HCEC 1CT (cell line): ENCODE data around the gene TBC1D22A.

Experiments
- DNase-seq: peaks from one replicate; pipeline ENCODE4 v3.0.0-alpha.2; 2017

The TBC1D22A gene

DNA sequence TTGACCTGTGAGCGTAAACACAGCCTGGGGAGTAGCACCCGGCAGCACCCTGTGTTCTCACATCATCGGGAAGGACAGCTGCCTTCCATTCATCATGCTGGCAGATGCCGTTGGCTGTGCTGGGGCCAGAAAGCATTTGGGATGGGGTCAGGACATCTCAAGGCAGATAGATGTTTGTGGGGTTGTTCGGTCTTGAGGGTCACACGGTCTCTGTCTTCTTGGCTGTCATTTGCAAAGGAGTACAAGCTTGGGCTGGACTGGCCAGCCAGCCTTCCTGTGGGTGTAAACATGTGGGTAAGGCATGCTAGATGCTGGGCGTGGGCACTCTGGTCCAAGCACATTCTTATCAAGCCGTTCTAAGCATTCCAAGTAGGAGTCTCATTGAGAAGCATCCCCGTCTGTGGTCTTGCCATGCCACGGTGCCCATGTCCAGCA, 81.4 kb downstream of the TBC1D22A start:
- no peak for DNase-seq

DNA sequence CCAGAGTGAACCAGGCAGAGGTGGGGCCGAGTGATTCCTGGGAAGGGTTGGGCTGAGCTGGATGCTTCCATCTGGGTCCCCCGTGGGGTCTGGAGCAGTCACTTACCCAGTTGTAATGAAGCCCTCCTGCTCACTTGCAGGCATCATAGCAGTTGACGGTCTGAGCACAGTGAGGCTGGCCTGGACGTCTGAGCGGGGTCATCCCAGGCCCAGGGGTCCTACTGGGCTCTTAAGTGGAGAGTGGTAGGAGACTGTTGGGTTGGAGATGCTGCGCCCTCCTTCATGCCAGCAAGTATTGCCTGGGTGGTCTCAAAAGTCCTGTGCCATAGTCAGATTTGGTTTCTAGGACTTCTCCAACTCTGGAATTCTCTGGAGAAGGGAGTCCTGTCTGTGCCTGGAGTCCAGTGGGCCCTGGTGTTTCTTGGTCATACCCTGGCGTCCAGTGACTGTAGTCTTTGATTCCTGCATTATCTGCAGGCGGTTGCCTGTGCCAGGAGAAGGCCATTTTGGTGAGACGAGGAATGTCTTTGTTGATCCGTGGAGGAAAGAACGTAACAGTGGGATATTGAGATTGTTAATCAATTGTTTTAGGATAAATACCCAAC, 82.3 kb downstream of the TBC1D22A start:
- DNase-seq = no peak

DNA sequence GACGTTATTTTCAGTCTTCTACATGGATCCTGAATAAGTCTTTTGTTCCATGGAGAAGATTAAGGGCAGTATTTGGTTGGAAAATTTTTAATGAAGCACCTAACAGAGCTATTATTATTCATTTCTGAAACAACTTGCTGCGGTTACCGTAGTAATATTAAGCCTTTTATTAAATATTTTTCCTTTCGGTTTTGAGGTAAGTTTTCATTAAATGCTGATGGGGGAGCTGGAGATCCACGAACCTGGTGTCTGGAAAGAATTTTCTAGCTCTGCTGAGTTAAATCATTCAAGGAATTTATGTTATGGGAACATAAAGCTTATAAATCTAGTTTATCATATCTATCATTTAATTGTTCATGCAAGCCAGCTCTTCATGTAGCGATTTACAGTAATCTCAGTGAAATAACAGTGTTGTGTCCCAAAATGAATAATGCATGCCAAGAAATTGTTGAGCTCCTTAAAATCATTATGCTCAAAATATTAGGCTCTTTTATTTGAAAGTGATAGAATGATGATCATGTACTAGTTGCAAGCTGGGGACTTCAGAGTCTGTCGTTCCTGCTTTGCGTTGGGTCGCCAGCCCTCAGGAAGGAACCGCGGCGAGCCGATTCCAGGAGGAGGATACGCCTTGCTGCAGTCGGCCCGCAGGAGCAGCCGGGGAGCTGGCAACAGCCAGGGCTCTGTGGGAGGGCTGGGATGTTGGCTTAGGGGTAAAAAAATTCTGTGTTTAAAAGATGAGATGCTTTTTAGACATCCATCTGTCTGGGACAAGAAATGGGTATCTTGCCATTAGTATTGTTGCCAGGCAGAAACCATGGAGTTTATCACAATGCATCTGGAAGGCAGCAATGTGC, 83.1 kb downstream of the TBC1D22A start:
- DNase-seq = peak; percentile 38

DNA sequence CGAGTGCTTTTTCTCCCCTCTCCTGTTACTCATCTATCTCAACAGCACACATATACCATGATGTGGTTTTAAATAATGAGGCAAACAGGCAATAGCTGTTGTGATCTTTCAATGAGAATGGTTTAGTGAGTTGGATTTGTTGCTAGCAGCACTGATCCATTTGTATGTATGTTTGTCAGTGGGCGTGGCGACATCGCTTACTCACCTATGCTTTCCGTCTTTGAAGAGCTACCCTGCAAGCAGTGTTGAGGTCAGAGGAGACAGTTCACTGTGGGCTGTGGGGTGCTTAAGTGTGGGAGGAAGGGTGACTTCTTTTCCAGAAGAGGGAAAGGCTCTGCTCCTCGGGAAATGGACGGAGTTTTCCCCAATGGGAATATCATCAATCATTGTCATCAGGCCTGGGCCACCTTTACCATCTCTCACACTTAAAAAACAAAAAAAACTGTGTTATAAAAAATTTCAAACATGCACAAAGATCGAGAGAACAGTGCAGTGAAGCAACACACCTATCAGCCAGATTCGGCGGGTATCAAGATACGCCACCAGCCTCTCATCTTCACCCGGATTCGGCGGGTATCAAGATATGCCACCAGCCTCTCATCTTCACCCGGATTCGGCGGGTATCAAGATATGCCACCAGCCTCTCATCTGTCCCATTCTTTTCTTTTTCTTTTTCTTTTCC, 83.8 kb downstream of the TBC1D22A start:
- peak; percentile 18 for DNase-seq

DNA sequence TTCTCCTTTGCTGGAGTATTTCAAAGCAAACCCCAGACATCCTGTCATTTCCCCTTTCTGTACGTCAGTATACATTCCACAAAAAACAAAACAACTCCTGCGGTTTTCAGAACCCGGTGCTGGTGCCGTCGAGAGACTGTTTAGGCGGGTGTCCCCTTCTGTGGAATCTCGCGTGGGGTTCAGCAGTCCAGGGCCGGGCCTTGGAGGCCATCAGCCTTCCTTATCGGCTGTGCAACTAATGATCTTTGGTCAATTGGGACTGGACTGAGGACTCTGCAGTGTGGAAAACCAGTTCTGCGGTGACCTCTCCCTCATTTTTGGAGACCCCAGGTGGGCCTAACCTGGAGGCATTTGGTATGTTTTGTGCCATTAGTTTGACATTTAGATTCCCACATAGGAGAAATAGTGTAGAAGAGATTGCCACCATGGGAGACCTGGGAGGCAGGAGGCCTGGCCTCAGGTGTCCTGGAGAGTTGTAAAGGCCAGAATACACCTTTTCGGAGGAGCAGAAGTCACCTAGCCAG, 84.4 kb downstream of the TBC1D22A start:
- no peak for DNase-seq

DNA sequence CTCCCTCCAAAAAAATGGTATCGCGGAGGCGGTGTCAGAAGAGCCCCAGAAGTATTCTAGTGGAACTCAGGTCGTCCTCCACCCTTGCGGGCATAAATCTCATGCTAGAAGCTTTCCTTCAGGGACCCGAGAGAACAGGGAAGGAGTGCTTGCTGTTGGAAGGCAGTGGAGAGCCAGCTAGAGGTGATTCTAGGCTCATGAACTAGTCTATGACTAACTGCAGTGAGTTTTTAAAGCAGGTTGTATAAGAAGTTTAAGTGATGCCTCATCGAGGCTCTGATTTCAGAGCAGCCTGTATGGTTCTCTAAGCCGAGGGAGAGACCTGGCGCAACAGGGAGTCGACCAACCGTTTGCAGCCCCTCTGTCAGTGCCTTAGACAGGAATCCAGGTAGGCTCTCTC, 85.7 kb downstream of the TBC1D22A start:
- no peak for DNase-seq

DNA sequence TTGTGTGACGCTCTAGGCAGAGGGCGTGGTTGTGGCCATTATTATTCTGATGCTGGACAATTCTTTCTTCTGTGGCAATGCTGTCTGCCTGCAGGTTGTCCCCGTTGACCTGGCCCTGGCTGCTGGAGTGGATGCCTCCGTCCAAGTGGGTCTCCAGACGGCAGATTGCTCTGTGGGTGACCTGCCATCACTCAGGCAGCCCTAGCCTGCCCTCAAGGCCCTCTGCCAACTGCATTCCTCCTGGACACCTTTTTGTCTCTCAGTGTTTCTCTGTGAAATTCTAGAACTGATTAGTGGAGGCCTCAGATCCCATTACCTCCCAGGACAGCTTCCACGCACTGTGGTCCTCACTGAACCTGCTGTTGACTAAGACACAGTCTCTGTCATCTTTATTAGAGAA, 86.7 kb downstream of the TBC1D22A start:
- no peak for DNase-seq

DNA sequence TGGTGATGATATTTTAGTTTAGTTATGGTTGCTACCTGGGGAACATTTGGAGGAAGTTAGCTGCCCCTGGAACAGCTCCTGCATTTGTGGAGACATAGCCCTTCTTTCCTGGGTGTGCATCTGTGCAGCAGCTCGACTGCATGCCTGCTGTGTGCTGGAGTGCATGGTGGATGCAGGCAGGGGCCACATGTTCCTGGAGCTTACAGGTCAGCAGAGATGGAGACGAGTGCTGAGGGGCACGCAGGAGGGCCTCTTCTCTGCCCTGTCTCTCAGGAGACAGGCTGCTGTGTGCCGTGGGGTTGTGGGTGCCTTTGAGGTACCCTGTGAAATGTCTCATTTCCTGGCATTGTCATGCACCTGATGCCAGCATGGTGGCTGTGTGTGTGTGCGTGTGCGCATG, 87.5 kb downstream of the TBC1D22A start:
- no peak for DNase-seq

DNA sequence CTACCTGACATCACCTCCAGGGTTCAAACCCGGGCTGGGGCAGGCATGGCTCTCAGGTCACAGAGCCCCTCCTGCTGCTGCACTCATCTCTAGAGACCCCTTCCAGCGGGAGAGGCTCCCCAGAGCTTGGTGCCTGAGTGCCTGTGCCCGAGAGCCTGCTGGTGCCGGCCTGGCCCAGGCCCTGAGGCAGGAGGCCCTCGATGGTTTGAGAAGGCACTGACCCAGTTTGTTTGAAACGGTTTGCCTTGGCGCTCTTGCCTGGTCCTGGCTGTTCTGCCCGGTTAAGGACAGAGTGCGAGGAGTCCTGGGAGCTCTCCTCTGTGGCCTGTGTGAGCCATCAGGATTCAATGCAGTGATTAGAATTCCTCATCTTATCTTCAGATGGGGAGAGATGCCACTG, 88.9 kb downstream of the TBC1D22A start:
- DNase-seq = no peak

DNA sequence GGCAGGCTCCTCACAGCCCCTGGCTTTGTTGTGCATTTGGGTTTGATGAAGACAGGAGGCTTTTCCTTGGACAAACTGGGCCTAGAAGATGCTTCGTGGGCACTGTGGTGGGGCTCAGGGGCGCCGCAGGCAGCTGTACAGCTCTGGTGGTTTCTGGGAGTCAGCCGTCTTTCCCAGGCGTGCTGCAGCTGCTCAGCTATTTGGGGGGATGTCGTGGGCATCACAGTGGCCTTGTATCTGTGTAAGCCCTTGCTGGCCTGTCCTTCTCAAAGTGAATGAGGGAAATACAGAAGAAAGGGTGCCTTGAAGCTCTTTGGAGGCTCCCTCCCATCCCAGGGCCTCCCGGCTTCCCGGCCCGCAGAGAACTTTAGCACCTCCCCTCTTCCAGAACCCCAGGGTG, 89.5 kb downstream of the TBC1D22A start:
- no peak for DNase-seq

DNA sequence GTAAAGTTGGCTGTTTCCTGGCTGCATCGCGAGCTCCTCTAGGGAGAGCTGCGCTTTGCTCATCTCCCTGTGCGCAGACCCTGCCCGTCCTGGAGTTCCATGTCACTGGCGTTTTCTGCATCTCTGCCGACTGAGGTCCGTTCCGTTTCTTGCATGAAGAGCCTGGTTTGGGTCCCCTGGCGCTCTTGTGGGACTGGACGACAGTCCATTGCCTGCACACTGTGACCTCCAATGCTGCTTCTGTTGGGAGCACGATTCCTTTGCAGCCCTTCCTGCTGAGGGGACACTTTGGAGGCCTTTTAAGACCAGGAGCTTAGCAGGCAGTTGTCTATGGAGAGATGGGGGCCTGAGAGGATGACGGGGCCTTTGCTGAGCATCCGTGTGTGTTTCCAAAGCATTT, 90.3 kb downstream of the TBC1D22A start:
- DNase-seq = no peak

DNA sequence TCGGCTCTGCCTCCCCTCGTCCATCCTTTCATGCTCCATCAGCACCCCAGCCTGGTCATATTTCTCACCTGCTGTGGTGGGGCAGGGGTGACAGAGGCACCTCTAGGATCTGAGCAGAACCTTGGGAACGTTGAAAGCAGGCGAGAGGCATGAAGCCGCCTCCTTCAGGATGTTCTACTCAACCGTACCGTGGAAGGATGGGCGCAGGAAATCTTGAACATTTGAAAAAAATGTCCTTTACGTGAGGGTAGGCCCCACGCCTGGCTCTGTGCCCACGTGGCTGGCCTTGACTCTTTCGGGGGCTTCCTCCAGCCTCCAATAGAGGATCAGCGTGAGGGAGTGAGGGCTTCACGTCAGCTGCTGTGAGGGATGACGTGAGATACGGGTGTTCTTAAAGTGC, 90.7 kb downstream of the TBC1D22A start:
- DNase-seq = no peak

DNA sequence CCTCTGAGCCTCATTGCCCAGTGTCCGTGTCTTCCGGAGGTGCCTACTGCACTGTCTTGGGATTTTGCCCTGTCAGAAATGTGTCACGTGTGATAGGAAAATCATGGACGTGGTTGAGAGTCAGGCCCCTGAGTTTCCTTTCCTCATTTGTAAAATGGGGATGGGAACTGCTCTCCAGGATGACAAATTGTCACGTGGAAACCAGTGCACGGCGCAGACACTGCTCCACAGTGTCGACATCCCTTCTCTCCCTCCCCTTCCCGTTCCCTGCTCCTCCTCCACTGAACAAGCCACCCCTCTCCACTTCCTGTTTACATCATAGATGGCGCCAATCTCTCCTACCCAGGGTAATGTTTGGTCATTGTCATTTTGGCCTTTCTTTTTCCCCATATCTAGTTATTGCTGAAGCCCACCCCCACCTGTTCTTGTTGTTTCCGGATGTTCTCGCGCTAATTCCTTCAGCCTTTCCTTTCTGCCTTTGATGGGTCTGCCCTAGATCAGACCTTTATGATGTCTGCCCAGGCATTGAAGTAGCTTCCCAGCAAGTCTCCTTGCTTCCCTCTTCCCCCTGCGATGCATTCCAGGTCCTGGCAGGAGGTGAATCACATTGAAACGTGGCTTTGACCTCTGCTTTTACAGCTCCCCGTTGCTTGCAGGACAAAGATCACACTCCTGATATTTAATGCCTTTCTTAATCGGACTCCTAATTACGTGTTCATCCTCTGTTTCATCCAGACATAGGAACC, 91.8 kb downstream of the TBC1D22A start:
- no peak for DNase-seq

DNA sequence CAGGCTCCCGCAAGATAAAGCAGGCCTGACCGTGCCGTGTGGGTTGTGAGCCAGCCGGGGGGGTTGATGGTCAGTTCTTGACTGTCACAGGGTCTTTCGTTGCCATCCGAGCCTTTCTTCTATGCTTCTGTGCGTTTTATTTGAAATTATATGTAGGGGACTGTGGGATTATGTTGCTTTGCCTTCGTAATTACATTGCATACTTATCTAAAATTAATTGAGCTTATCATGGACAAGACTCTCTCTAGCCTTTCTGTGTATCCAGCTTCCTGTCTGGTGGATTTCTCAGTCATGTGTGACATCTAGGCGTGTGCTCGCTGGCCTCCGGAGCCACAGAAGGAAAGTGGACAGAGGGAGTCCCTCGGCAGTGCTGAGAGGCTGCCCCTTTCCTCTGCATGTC, 93.2 kb downstream of the TBC1D22A start:
- no peak for DNase-seq

DNA sequence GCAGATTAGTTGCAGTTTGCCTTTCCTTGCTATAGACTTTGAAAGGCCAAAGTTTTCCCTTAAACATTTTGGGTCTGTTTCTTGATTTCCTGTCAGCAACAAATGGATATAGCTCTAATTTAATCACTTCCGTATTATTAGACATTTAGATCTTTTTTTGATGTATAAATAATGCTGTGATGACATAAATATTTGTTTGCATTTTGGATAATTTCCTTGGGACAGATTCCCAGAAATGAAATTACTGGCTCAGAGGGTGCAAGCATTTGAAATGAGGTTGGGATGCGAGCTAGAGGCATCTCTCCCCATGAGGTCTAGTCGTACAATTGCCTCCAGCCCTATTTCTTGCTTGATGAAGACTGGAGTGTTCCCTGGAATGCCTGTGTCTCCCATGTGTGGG, 94.2 kb downstream of the TBC1D22A start:
- no peak for DNase-seq

DNA sequence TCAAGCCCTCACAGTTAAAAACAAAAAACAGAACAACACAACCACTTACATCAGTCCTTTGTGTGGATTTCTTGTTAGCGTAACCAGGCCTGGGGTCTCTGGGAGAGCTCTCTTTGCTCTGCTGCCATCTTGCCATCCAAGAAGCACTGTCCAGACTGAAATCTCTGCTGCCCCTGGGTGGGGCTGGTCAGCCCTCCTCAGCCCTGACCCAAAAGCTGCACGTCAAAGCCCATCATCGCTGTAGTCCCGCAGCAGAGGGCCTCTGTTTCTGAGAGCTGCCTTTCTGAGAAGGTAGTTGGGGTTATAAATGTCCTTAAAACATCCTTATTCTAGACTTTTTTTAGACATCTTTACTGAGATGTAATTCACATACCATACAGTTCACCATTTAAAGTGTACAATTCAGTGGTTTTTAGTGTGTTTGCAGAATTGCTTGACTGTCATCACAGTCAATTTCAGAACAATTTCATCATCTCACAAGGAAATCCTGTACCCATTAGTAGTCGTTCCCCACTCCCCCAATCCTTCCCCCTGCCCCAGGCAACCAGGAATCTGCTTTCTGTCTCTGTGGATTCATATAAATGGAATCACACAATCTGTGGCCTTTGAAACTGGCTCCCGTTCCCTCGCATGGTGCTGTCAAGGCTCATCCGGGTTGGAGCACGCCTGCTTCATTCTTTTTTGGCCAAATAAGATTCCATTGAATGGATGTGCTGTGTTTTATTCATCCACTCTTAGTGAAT, 94.9 kb downstream of the TBC1D22A start:
- DNase-seq = no peak

DNA sequence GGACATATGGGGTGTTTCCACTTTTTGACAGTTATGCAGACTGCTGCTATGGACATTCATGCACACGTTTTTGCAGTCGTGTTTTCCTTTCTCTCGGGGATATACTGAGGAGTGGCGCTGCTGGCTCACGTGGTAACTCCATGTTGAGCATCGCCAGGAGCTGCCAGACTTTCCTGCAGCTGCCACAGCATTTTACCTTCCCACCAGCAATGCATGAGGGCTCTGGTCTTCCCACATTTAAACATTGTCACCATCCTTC, 95.4 kb downstream of the TBC1D22A start:
- no peak for DNase-seq

DNA sequence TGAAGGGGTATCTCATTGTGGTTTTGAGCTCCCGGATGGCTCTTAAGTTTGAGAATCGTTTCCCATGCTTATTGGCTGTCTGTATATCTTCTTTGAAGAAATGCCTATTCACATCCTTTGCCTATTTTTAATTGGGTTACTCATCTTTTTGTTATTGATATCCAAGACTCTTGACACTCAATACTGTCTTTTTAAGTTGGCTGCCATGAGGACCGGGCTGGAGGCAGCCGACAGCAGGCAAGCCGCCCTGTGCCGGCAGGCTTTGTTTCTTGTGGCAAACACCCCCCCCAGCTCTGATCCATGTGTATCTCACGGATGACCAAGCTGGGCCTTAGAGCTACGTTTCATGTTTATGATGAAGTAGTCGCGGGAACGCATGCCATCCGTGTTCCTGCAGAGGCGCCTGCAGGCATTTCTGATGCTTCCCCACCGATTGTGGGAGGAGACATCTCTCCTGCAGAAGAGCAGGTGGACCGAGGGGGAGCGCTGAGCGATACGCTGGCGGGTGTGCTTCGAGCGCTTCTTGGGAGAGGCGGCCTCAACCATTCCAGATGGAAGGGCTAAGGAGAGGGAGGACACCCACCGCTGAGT, 95.8 kb downstream of the TBC1D22A start:
- no peak for DNase-seq

DNA sequence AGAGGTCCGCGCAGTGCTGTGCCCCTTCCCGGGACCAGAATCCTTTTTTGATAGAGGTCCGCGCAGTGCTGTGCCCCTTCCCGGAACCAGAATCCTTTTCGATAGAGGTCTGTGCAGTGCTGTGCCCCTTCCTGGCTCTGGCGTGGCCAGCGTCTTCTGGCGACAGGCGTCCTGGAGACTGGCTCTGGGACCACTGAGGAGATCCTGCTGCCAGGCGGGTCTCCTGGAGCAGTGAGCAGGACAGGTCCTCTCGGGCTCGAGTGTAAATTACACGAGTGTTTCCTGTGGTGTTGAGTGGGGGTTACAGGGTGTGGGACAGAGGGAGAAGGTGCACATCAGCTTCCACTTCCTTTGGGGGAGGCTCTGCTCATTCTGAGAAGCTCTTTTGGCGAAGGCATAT, 98.1 kb downstream of the TBC1D22A start:
- no peak for DNase-seq

DNA sequence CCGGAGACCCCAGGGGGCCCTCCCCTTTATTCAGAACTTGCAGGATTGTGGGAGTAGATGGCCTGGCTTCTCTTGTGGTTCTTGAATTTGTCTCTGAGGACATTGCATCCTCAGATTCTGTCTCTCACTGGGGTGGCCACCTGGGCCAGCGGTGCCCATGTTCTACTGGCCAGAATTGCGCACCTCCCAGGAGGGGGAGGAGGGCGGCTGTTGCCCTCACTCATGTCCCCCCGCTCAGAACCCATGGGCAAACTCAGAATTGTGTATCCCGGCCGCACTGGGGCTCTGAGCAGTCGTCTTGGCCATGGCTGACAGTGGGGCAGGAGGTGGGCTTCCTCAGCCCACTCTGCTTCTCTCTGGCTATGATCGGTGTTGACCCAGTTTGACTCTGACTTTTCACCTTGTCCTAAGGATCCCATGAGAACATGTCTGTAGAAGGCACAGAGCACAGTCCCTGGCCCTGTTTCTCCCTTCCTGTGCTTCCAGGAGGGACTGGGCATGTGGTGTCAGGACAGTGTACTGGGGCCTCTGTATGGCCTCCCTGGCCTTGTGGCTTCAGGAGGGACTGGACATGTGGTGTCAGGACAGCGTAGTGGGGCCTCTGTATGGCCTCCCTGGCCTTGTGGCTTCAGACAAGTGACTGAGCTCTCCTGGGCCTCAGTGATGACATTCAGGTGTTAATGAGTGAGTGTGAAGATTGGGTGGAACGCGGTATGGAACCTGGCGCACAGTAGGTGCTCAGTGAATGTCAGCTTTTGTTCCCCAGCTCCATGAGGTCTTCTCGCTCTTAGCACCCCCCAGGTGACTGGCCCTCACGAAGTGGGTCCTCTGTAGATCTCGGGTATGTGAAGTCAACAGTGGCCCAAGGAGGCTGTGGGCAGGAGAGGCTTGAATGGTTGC, 99.3 kb downstream of the TBC1D22A start:
- DNase-seq = no peak
